Fibroblast of lung (primary cell): ENCODE results near the gene THSD7A. TPM values are rescaled to one million over a fixed set of nuclear protein-coding genes. Genes with fewer than 3 reads are reported as not detected.

ENCODE experiments used
- DNase-seq, 2 donors: peaks; one replicate each; pipeline versions ENCODE4 v3.0.0 to v3.0.0-alpha.2; 2010; ENCODE audit warnings: low read depth in 2 of 2
- H2AFZ ChIP-seq: 2 replicates; pipeline ENCODE4 v1.5.1; 2012; ENCODE audit warnings: low read length, control low read depth, inconsistent platforms
- H3K27ac ChIP-seq: 2 replicates; pipeline ENCODE4 v1.5.1; 2011; ENCODE audit warnings: low read length, control low read depth; ENCODE audit not compliant: insufficient read depth
- H3K27me3 ChIP-seq: 2 replicates; pipeline ENCODE4 v1.5.1; 2011; ENCODE audit warnings: mild to moderate bottlenecking, low read length; ENCODE audit not compliant: control insufficient read depth, insufficient read depth
- H3K36me3 ChIP-seq: 2 replicates; pipeline ENCODE4 v1.5.1; 2011; ENCODE audit warnings: low read length; ENCODE audit not compliant: control insufficient read depth, insufficient read depth
- H3K4me1 ChIP-seq: 2 replicates; pipeline ENCODE4 v1.5.1; 2011; ENCODE audit warnings: low read length; ENCODE audit not compliant: control insufficient read depth, insufficient read depth; ENCODE audit errors: extremely low read depth
- H3K4me2 ChIP-seq: 2 replicates; pipeline ENCODE4 v1.5.1; 2011; ENCODE audit warnings: low read length, control low read depth; ENCODE audit not compliant: insufficient read depth; ENCODE audit errors: extremely low read depth
- H3K4me3 ChIP-seq, 4 experiments: fragments of 200-600 bp in 1 of 4; sonication (generic) in 1 of 4; replicated peaks in 1 of 4; 2 replicates each; pipeline ENCODE4 v1.5.1; 2011 to 2016; ENCODE audit warnings: low read length in 4 of 4, low read depth in 3 of 4, mild to moderate bottlenecking in 3 of 4, control low read depth in 2 of 4, inconsistent platforms in 1 of 4, mixed read lengths in 1 of 4; ENCODE audit not compliant: insufficient read depth in 1 of 4; ENCODE audit errors: control extremely low read depth in 1 of 4
- H3K79me2 ChIP-seq: 2 replicates; pipeline ENCODE4 v1.5.1; 2012; ENCODE audit warnings: mild to moderate bottlenecking, low read length, inconsistent platforms; ENCODE audit not compliant: control insufficient read depth, insufficient read depth
- H3K9ac ChIP-seq: 2 replicates; pipeline ENCODE4 v1.5.1; 2011; ENCODE audit warnings: mild to moderate bottlenecking, low read length, control low read depth; ENCODE audit not compliant: insufficient read depth
- H3K9me3 ChIP-seq: 2 replicates; pipeline ENCODE4 v1.5.1; 2012; ENCODE audit warnings: low read depth, low read length; ENCODE audit not compliant: control insufficient read depth, insufficient read depth
- H4K20me1 ChIP-seq: 2 replicates; pipeline ENCODE4 v1.5.1; 2011; ENCODE audit warnings: low read length; ENCODE audit not compliant: control insufficient read depth, insufficient read depth; ENCODE audit errors: extremely low read depth
- CTCF ChIP-seq, 2 donors: IDR thresholded peaks in 1 of 2; conservative IDR thresholded peaks in 1 of 2; 1 replicate in 1 of 2; 2 replicates in 1 of 2; pipeline ENCODE4 v1.5.1; 2011 to 2012; ENCODE audit warnings: low read length in 2 of 2, control low read depth in 1 of 2, inconsistent platforms in 1 of 2, low read depth in 1 of 2, mild to moderate bottlenecking in 1 of 2
- EZH2 ChIP-seq: IDR thresholded peaks from 2 replicates; pipeline ENCODE4 v1.5.1; 2012; ENCODE audit warnings: low read length, control low read depth, mild to moderate bottlenecking; ENCODE audit errors: missing control alignments
- polyA plus RNA-seq, 2 donors: library from polyadenylated mRNA; depleted of rRNA in 1 of 2; stranded (reverse) in 1 of 2; unstranded in 1 of 2; fragments of >200 nt; gene quantifications; 2 replicates each; pipeline ENCODE4 v1.2.1, GENCODE V29; 2011 to 2012; ENCODE audit warnings: missing spikeins in 1 of 2
- total RNA-seq: library from RNA; depleted of rRNA; stranded (reverse); fragments of >200 nt; gene quantifications from 2 replicates; pipeline ENCODE4 v1.2.1, GENCODE V29; 2014

THSD7A gene
- total and polyA plus RNA-seq, 2 donors (not counting 1 experiment from before 2014, with no cell fraction given) = 0.02 to 0.83 TPM

- no peak overlapping the region for H3K4me3 ChIP-seq
- no peak overlapping the region for H2AFZ ChIP-seq
- H3K4me1 ChIP-seq = no peaks in the 10 kb centered on the region
- no peak for DNase-seq
- no peaks in the 10 kb centered on the region for H4K20me1 ChIP-seq
- no peak overlapping the region for H3K4me2 ChIP-seq
- no peaks in the 10 kb centered on the region for H3K27me3 ChIP-seq
- no peaks in the 10 kb centered on the region for H3K9me3 ChIP-seq
- H3K79me2 ChIP-seq = no peaks in the 10 kb centered on the region
- H3K36me3 ChIP-seq = no peaks in the 10 kb centered on the region
- TF ChIP-seq CTCF (conservative IDR thresholded peaks at IDR 0.05 in 1 of 2, IDR thresholded peaks at IDR 0.05 in 1 of 2; ENCODE audit: low read depth in 1 of 2, low read length in 2 of 2) = no peak
- H3K9ac ChIP-seq = no peak overlapping the region
- no peak overlapping the region for H3K27ac ChIP-seq
These were observed 163.3 kb downstream of the THSD7A start for GRCh38 chr7:11668727-11669126.

GRCh38 chr7:11667810-11668185 is 164.2 kb downstream of the THSD7A start:
- H3K9me3 ChIP-seq = no peaks in the 10 kb centered on the region
- no peak for DNase-seq
- no peaks in the 10 kb centered on the region for H3K4me1 ChIP-seq
- H3K4me3 ChIP-seq = no peak overlapping the region
- H3K27ac ChIP-seq = no peak overlapping the region
- H3K36me3 ChIP-seq = no peaks in the 10 kb centered on the region
- H4K20me1 ChIP-seq = no peaks in the 10 kb centered on the region
- H3K79me2 ChIP-seq = no peaks in the 10 kb centered on the region
- no peak overlapping the region for H3K9ac ChIP-seq
- no peak overlapping the region for H3K4me2 ChIP-seq
- H3K27me3 ChIP-seq = no peaks in the 10 kb centered on the region
- TF ChIP-seq EZH2 (no peak), CTCF (conservative IDR thresholded peaks at IDR 0.05 in 1 of 2, IDR thresholded peaks at IDR 0.05 in 1 of 2; ENCODE audit: low read depth in 1 of 2, low read length in 2 of 2) (no peak)
- no peak overlapping the region for H2AFZ ChIP-seq

GRCh38 chr7:11667071-11667809 is 164.8 kb downstream of the THSD7A start:
- Histone ChIP-seq H3K36me3 (no peaks in the 10 kb centered on the region), H3K4me3 (no peak overlapping the region), H3K9ac (no peak overlapping the region), H3K9me3 (no peaks in the 10 kb centered on the region), H3K79me2 (no peaks in the 10 kb centered on the region), H4K20me1 (no peaks in the 10 kb centered on the region), H2AFZ (no peak overlapping the region), H3K4me1 (no peaks in the 10 kb centered on the region), H3K27ac (no peak overlapping the region), H3K4me2 (no peak overlapping the region), H3K27me3 (no peaks in the 10 kb centered on the region)
- DNase-seq = no peak
- TF ChIP-seq EZH2 (no peak), CTCF (conservative IDR thresholded peaks at IDR 0.05 in 1 of 2, IDR thresholded peaks at IDR 0.05 in 1 of 2; ENCODE audit: low read depth in 1 of 2, low read length in 2 of 2) (no peak)
